ENCODE data around the gene GPR108. TPM values are rescaled to one million over a fixed set of nuclear protein-coding genes. Genes with fewer than 3 reads are reported as not detected.
"Not testable (repeated sequence)": the region's sequence is repeated elsewhere in the genome, so short reads cannot be mapped to it uniquely, and the experiment has no call there.

The GPR108 gene
- total RNA-seq (10 to 100 TPM; 51.8 to 83.3 (median 58.4) TPM), total RNA-seq (28.7 to 91.6 (median 51.0) reads per million in 29 experiments)
- total RNA-seq (2013): 41.9 TPM

- peak; percentile 96 to 100 (median 99) for DNase-seq
- Histone ChIP-seq H3K4me1 (ENCODE audit: control insufficient read depth in 1 of 2, extremely low read depth in 1 of 2, insufficient read depth in 2 of 2, low read length in 2 of 2) (peaks cover 15 to 51% of the 10 kb centered on the region in 2 experiments), H3K4me3 (ENCODE audit: control insufficient read depth in 1 of 2, extremely low read depth in 1 of 2, low read length in 1 of 2) (peak within 1 kb of the TSS; percentile 67 to 88), H3K36me3 (ENCODE audit: control insufficient read depth in 2 of 2, extremely low read depth in 1 of 2, insufficient read depth in 1 of 2, low read length in 1 of 2) (peaks cover 12 to 20% of the 10 kb centered on the region in 2 donors), H3K27me3 (replicated peaks in 1 of 2; ENCODE audit: control insufficient read depth in 2 of 2, extremely low read depth in 1 of 2, insufficient read depth in 2 of 2, low read length in 1 of 2) (peaks cover 0 to 14% of the 10 kb centered on the region in 2 experiments), H3K9me3 (no peaks in the 10 kb centered on the region), H3K27ac (ENCODE audit: low read length) (peak within 1 kb of the TSS; percentile 88)
- WGBS (ENCODE audit: insufficient coverage): under 1% methylated on average over 55 of the region's 55 CpGs
- Mint-ChIP-seq H3K4me3 (peak within 1 kb of the TSS; percentile 94 to 96 (median 95)), H3K27me3 (no peaks in the 10 kb centered on the region), H3K9me3 (no peaks in the 10 kb centered on the region), H3K4me1 (peaks cover 31 to 41% (median 35%) of the 10 kb centered on the region in 3 donors), H3K36me3 (peaks cover 4% of the 10 kb centered on the region), H3K27ac (peak within 1 kb of the TSS; percentile 94)
- ChIA-PET POLR2A (interaction anchor here in 1 of 2 donors (0.6 to 1.4 kb wide), 2 partner anchors 8 to 31 kb away, joined by 3 to 7 read pairs; no protein-coding TSS in a partner anchor), CTCF (interaction anchor here (0.6 to 3.4 kb wide), 11 partner anchors 15 to 784 kb away, joined by 3 to 51 read pairs (median 5); partner anchors contain the start of genes SH2D3A (in 1 of the 2) and VAV1 (in 1 of the 2))
- ATAC-seq (replicated peaks in 1 of 4): peak; percentile 81 to 83 (median 82)
These were observed at the start of gene GPR108 for GRCh38 chr19:6737284-6737872. Gene GPR108 (minus strand): TSS chr19:6737580. CDS start chr19:6737576, 4 bp downstream.

GRCh38 chr19:6779206-6779605, 41.8 kb upstream of the GPR108 start:
- Histone ChIP-seq H3K27ac (ENCODE audit: low read length) (no peak overlapping the region), H3K27me3 (replicated peaks in 1 of 2; ENCODE audit: control insufficient read depth in 2 of 2, extremely low read depth in 1 of 2, insufficient read depth in 2 of 2, low read length in 1 of 2) (no peaks in the 10 kb centered on the region), H3K9me3 (no peaks in the 10 kb centered on the region), H3K4me1 (ENCODE audit: control insufficient read depth in 1 of 2, extremely low read depth in 1 of 2, insufficient read depth in 2 of 2, low read length in 2 of 2) (peaks cover 23 to 66% of the 10 kb centered on the region in 2 experiments), H3K4me3 (ENCODE audit: control insufficient read depth in 1 of 2, extremely low read depth in 1 of 2, low read length in 1 of 2) (no peak overlapping the region), H3K36me3 (ENCODE audit: control insufficient read depth in 2 of 2, extremely low read depth in 1 of 2, insufficient read depth in 1 of 2, low read length in 1 of 2) (peaks cover 6 to 39% of the 10 kb centered on the region in 2 donors)
- CTCF ChIA-PET: no interaction called here
- Mint-ChIP-seq H3K9me3 (no peaks in the 10 kb centered on the region), H3K36me3 (peaks cover 41% of the 10 kb centered on the region), H3K4me1 (peaks cover 63 to 68% (median 66%) of the 10 kb centered on the region in 3 donors), H3K4me3 (peak overlapping the region in 1 of 3 donors; percentile 31), H3K27me3 (no peaks in the 10 kb centered on the region), H3K27ac (peak overlapping the region; percentile 66 to 82)
- ATAC-seq (replicated peaks in 1 of 4) (no peak), DNase-seq (no peak)
- POLR2A ChIA-PET: no interaction called here
- no CpG with 5 or more reads among the region's 4 CpGs for WGBS (ENCODE audit: insufficient coverage)

DNA sequence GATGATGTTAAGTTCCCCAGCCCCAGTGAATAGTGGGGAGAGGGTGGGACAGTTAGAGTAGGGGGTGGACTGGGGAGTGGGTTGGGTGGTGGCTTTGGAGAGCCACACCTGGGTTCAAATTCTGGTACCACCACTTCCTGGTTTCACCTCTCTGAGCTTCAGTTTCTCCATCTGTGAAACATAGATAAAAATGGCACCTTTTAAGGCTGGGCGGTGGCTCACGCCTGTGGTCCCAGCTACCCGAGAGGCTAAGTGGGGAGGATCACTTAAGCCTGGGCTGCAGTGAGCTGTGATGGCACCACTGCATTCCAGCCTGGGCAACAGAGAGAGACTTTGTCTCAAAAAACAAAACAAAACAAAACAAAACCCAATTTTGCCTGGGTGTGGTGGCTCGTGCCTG, 41.0 kb upstream of the GPR108 start:
- Histone ChIP-seq H3K27me3 (replicated peaks in 1 of 2; ENCODE audit: control insufficient read depth in 2 of 2, extremely low read depth in 1 of 2, insufficient read depth in 2 of 2, low read length in 1 of 2) (no peaks in the 10 kb centered on the region), H3K9me3 (no peaks in the 10 kb centered on the region), H3K4me1 (ENCODE audit: control insufficient read depth in 1 of 2, extremely low read depth in 1 of 2, insufficient read depth in 2 of 2, low read length in 2 of 2) (peaks cover 25 to 65% of the 10 kb centered on the region in 2 experiments), H3K36me3 (ENCODE audit: control insufficient read depth in 2 of 2, extremely low read depth in 1 of 2, insufficient read depth in 1 of 2, low read length in 1 of 2) (peaks cover 6 to 36% of the 10 kb centered on the region in 2 donors), H3K27ac (ENCODE audit: low read length) (peak overlapping the region; percentile 36), H3K4me3 (ENCODE audit: control insufficient read depth in 1 of 2, extremely low read depth in 1 of 2, low read length in 1 of 2) (no peak overlapping the region)
- peak overlapping the region in 1 of 3 donors; percentile 48 for H3K4me3 Mint-ChIP-seq
- POLR2A ChIA-PET: interaction anchor here in 1 of 2 donors (0.5 to 0.7 kb wide), 2 partner anchors 170 to 400 kb away, joined by 4 to 5 read pairs; no protein-coding TSS in a partner anchor
- no peaks in the 10 kb centered on the region for H3K9me3 Mint-ChIP-seq
- peaks cover 60 to 67% (median 65%) of the 10 kb centered on the region in 3 donors for H3K4me1 Mint-ChIP-seq
- CTCF ChIA-PET: no interaction called here
- WGBS (ENCODE audit: insufficient coverage): 60% methylated on average over 2 of the region's 4 CpGs
- peak overlapping the region; percentile 82 to 86 for H3K27ac Mint-ChIP-seq
- DNase-seq: no peak
- H3K27me3 Mint-ChIP-seq: no peaks in the 10 kb centered on the region
- peaks cover 42% of the 10 kb centered on the region for H3K36me3 Mint-ChIP-seq
- ATAC-seq (replicated peaks in 1 of 4): no peak

DNA sequence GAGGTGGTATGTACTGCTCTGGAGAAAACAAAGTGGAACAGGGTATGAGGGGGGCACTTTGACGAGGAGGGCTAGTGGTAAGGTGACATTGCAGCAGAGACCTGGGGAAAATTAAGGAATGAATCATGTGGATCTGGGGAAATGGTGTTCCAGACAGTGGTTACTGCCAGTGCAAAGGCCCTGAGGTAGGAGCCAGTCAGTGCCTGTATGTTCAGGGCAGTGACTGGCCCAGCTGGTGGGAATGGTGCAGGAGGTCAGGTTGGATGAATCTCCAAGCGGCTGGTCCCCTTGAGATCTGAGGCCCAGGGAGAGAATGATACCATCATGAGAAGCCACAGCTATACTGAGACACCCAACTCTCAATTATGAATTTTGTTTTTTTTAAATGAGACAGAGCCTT, 40.1 kb upstream of the GPR108 start:
- Mint-ChIP-seq H3K4me3 (peak overlapping the region in 1 of 3 donors; percentile 97), H3K27me3 (no peaks in the 10 kb centered on the region), H3K9me3 (no peaks in the 10 kb centered on the region), H3K27ac (peak overlapping the region; percentile 82 to 86), H3K36me3 (peaks cover 42% of the 10 kb centered on the region), H3K4me1 (peaks cover 58 to 69% (median 64%) of the 10 kb centered on the region in 3 donors)
- Histone ChIP-seq H3K27me3 (replicated peaks in 1 of 2; ENCODE audit: control insufficient read depth in 2 of 2, extremely low read depth in 1 of 2, insufficient read depth in 2 of 2, low read length in 1 of 2) (peaks cover 0 to 2% of the 10 kb centered on the region in 2 experiments), H3K9me3 (no peaks in the 10 kb centered on the region), H3K4me1 (ENCODE audit: control insufficient read depth in 1 of 2, extremely low read depth in 1 of 2, insufficient read depth in 2 of 2, low read length in 2 of 2) (peaks cover 25 to 61% of the 10 kb centered on the region in 2 experiments), H3K36me3 (ENCODE audit: control insufficient read depth in 2 of 2, extremely low read depth in 1 of 2, insufficient read depth in 1 of 2, low read length in 1 of 2) (peaks cover 6 to 36% of the 10 kb centered on the region in 2 donors), H3K27ac (ENCODE audit: low read length) (no peak overlapping the region), H3K4me3 (ENCODE audit: control insufficient read depth in 1 of 2, extremely low read depth in 1 of 2, low read length in 1 of 2) (no peak overlapping the region)
- CTCF ChIA-PET: no interaction called here
- WGBS (ENCODE audit: insufficient coverage): 100% methylated on average over 1 of the region's 2 CpGs
- no peak for ATAC-seq (replicated peaks in 1 of 4)
- no peak for DNase-seq
- POLR2A ChIA-PET: no interaction called here

DNA sequence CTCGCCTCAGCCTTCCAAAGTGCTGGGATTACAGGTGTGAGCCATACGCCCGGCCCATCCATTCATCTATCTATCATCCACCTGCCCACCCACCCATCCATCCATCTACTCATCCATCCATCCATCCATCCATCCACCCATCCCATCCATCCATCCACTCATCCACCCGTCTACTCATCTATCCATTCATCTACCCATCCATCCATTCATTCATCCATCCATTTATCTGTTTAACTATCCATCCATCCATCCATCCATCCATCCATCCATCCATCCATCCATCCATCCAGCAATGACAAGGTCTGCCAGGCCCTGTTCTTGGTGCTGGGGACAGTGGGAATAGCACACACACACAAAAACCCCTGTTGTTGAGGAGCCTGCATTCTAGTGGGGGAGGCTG, 39.6 kb upstream of the GPR108 start:
- no peaks in the 10 kb centered on the region for H3K27me3 Mint-ChIP-seq
- H3K36me3 Mint-ChIP-seq: peaks cover 42% of the 10 kb centered on the region
- Histone ChIP-seq H3K4me3 (ENCODE audit: control insufficient read depth in 1 of 2, extremely low read depth in 1 of 2, low read length in 1 of 2) (no peak overlapping the region), H3K27me3 (replicated peaks in 1 of 2; ENCODE audit: control insufficient read depth in 2 of 2, extremely low read depth in 1 of 2, insufficient read depth in 2 of 2, low read length in 1 of 2) (peaks cover 0 to 2% of the 10 kb centered on the region in 2 experiments), H3K4me1 (ENCODE audit: control insufficient read depth in 1 of 2, extremely low read depth in 1 of 2, insufficient read depth in 2 of 2, low read length in 2 of 2) (peaks cover 25 to 65% of the 10 kb centered on the region in 2 experiments), H3K36me3 (ENCODE audit: control insufficient read depth in 2 of 2, extremely low read depth in 1 of 2, insufficient read depth in 1 of 2, low read length in 1 of 2) (peaks cover 6 to 36% of the 10 kb centered on the region in 2 donors), H3K27ac (ENCODE audit: low read length) (no peak overlapping the region), H3K9me3 (no peaks in the 10 kb centered on the region)
- ATAC-seq (replicated peaks in 1 of 4) (no peak), DNase-seq (no peak)
- peak overlapping the region in 1 of 3 donors; percentile 97 for H3K4me3 Mint-ChIP-seq
- H3K4me1 Mint-ChIP-seq: peaks cover 63 to 72% (median 68%) of the 10 kb centered on the region in 3 donors
- H3K9me3 Mint-ChIP-seq: no peaks in the 10 kb centered on the region
- CTCF ChIA-PET: no interaction called here
- POLR2A ChIA-PET: interaction anchor here in 1 of 2 donors (0.7 kb wide), 1 partner anchor 33 kb away, joined by 3 read pairs; no protein-coding TSS in a partner anchor
- H3K27ac Mint-ChIP-seq: peak overlapping the region; percentile 20 to 82
- 95% methylated on average over 4 of the region's 4 CpGs for WGBS (ENCODE audit: insufficient coverage)

GRCh38 chr19:6776045-6776444, 38.7 kb upstream of the GPR108 start:
- H3K4me1 ChIP-seq (ENCODE audit: control insufficient read depth in 1 of 2, extremely low read depth in 1 of 2, insufficient read depth in 2 of 2, low read length in 2 of 2): peaks cover 21 to 65% of the 10 kb centered on the region in 2 experiments
- H3K9me3 Mint-ChIP-seq; DNase-seq; H3K27me3 Mint-ChIP-seq; H3K27me3 ChIP-seq (replicated peaks in 1 of 2; ENCODE audit: control insufficient read depth in 2 of 2, extremely low read depth in 1 of 2, insufficient read depth in 2 of 2, low read length in 1 of 2); POLR2A ChIA-PET; H3K4me3 ChIP-seq (ENCODE audit: control insufficient read depth in 1 of 2, extremely low read depth in 1 of 2, low read length in 1 of 2); H3K9me3 ChIP-seq; H3K27ac ChIP-seq (ENCODE audit: low read length); ATAC-seq (replicated peaks in 1 of 4); CTCF ChIA-PET: not testable (repeated sequence)
- Mint-ChIP-seq H3K4me1 (peaks cover 56 to 70% (median 64%) of the 10 kb centered on the region in 3 donors), H3K4me3 (peak overlapping the region in 1 of 3 donors; percentile 97), H3K36me3 (peaks cover 37% of the 10 kb centered on the region), H3K27ac (peak overlapping the region; percentile 3 to 12)
- H3K36me3 ChIP-seq (ENCODE audit: control insufficient read depth in 2 of 2, extremely low read depth in 1 of 2, insufficient read depth in 1 of 2, low read length in 1 of 2): peaks cover 6 to 28% of the 10 kb centered on the region in 2 donors
